Left lung (tissue), 10 donors: ENCODE data around the gene ERFL. TPM values are rescaled to one million over a fixed set of nuclear protein-coding genes. Genes with fewer than 3 reads are reported as not detected.

Experiments
- ATAC-seq: fragments of 200-7000 bp; cut with Tn5 transposase; one replicate; pipeline ENCODE4 v1.9.1; 2020; ENCODE audit warnings: moderate library complexity
- DNase-seq, 4 donors: peaks; one replicate each; pipeline ENCODE4 v3.0.0-alpha.2; 2013 to 2020
- H3K27ac ChIP-seq, 2 donors: fragments of 200-600 bp; sonication (generic) in 1 of 2; one replicate each; pipeline versions ENCODE4 v1.5.0 to v1.8.0; 2020 to 2021
- H3K27me3 ChIP-seq, 2 donors: fragments of 200-600 bp; sonication (generic) in 1 of 2; one replicate each; pipeline versions ENCODE4 v1.5.0 to v1.8.0; 2020 to 2021
- H3K36me3 ChIP-seq, 2 donors: fragments of 200-600 bp; sonication (generic) in 1 of 2; one replicate each; pipeline versions ENCODE4 v1.5.0 to v1.8.0; 2020 to 2021
- H3K4me1 ChIP-seq, 2 donors: fragments of 200-600 bp; one replicate each; pipeline ENCODE4 v1.8.0; 2021
- H3K4me3 ChIP-seq, 2 donors: fragments of 200-600 bp; sonication (generic) in 1 of 2; one replicate each; pipeline versions ENCODE4 v1.5.0 to v1.8.0; 2020 to 2021; ENCODE audit warnings: mild to moderate bottlenecking in 1 of 2
- H3K9me3 ChIP-seq, 2 donors: fragments of 200-600 bp; sonication (generic) in 1 of 2; one replicate each; pipeline versions ENCODE4 v1.5.0 to v1.8.0; 2020 to 2021
- CTCF ChIP-seq, 2 donors: fragments of 200-600 bp; sonication (generic) in 1 of 2; IDR thresholded peaks; one replicate each; pipeline versions ENCODE4 v1.5.0 to v1.8.0; 2021; ENCODE audit warnings: antibody characterized with exemption in 2 of 2
- intact Hi-C, 2 donors: fragments of 100-400 bp; cut with DNase I; formaldehyde crosslinking; loops; one replicate each; pipeline versions ENCODE4 v1.11.2 to v1.14.2; 2022
- polyA plus RNA-seq, 6 donors: library from polyadenylated mRNA; unstranded; fragments of 120-200 nt; gene quantifications; one replicate each; pipeline ENCODE4 v1.2.1, GENCODE V29; 2013; ENCODE audit not compliant: insufficient read length in 6 of 6
- total RNA-seq, 2 donors: library from RNA; stranded (reverse); fragmentation: NEBNext Ultra II Directional; extraction: Animal tissue kit (Norgen Biotek cat#: 25700); gene quantifications; one replicate each; pipeline ENCODE4 v1.2.1, GENCODE V29; 2021
- donor health status: DM: no; HTN: yes; CAD: no.
- donor health status: DM: no; HTN: no; CAD: no.

ERFL gene
- total and polyA plus RNA-seq, 8 donors: 0.08 to 0.38 (median 0.26) TPM; not detected in 2

- no peaks in the 10 kb centered on the region for H3K9me3 ChIP-seq
- H3K4me1 ChIP-seq: peaks cover 10 to 24% of the 10 kb centered on the region in 2 donors
- DNase-seq (no peak), ATAC-seq (no peak)
- TF ChIP-seq CTCF (IDR thresholded peaks at IDR 0.05): no peak
- intact Hi-C loops: loop anchor here in 1 of 2 donors (10.0 kb wide), 1 partner anchor 66 kb away; the partner anchor contains the start of gene RPS19
- H3K27me3 ChIP-seq: peaks cover 45 to 94% of the 10 kb centered on the region in 2 donors
- H3K4me3 ChIP-seq: no peak overlapping the region
- no peaks in the 10 kb centered on the region for H3K36me3 ChIP-seq
- no peak overlapping the region for H3K27ac ChIP-seq
Measured at GRCh38 chr19:41930926-41931592, 2.8 kb upstream of the ERFL start.

GRCh38 chr19:41930322-41930722 lies 2.1 kb upstream of the ERFL start:
- intact Hi-C loops: loop anchor here in 1 of 2 donors (10.0 kb wide), 1 partner anchor 66 kb away; the partner anchor contains the start of gene RPS19
- peaks cover 40 to 94% of the 10 kb centered on the region in 2 donors for H3K27me3 ChIP-seq

GRCh38 chr19:41929536-41930071 lies 1.4 kb upstream of the ERFL start:
- no peaks in the 10 kb centered on the region for H3K9me3 ChIP-seq
- H3K27ac ChIP-seq: no peak overlapping the region
- H3K36me3 ChIP-seq: no peaks in the 10 kb centered on the region
- peaks cover 10 to 20% of the 10 kb centered on the region in 2 donors for H3K4me1 ChIP-seq
- ATAC-seq (no peak), DNase-seq (no peak)
- intact Hi-C loops: loop anchor here in 1 of 2 donors (10.0 kb wide), 1 partner anchor 65 kb away; the partner anchor contains the start of gene RPS19
- no peak for TF ChIP-seq CTCF (IDR thresholded peaks at IDR 0.05)
- no peak overlapping the region for H3K4me3 ChIP-seq
- H3K27me3 ChIP-seq: peaks cover 37 to 94% of the 10 kb centered on the region in 2 donors

More at GRCh38 chr19:41930322-41930722, 2.1 kb upstream of the ERFL start:
- peaks cover 10 to 24% of the 10 kb centered on the region in 2 donors for H3K4me1 ChIP-seq
- no peaks in the 10 kb centered on the region for H3K9me3 ChIP-seq
- H3K36me3 ChIP-seq: no peaks in the 10 kb centered on the region
- no peak overlapping the region for H3K27ac ChIP-seq
- no peak for TF ChIP-seq CTCF (IDR thresholded peaks at IDR 0.05)
- H3K4me3 ChIP-seq: no peak overlapping the region
- DNase-seq (no peak), ATAC-seq (peak; percentile 19)

- H3K27ac ChIP-seq: no peak overlapping the region
- H3K4me1 ChIP-seq: peaks cover 10 to 20% of the 10 kb centered on the region in 2 donors
- no peak for DNase-seq
- H3K4me3 ChIP-seq: peak overlapping the region; percentile 35 to 37
- intact Hi-C loops: no loop called here
- no peaks in the 10 kb centered on the region for H3K9me3 ChIP-seq
- peak; percentile 35 for ATAC-seq
- peaks cover 37 to 100% of the 10 kb centered on the region in 2 donors for H3K27me3 ChIP-seq
- H3K36me3 ChIP-seq: no peaks in the 10 kb centered on the region
- TF ChIP-seq CTCF (IDR thresholded peaks at IDR 0.05): no peak
Measured at GRCh38 chr19:41928754-41929535, 696 bp upstream of the ERFL start.
